Colonic mucosa (tissue), 4 donors: ENCODE measurements around the gene CTNNBIP1. TPM values are rescaled to one million over a fixed set of nuclear protein-coding genes. Genes with fewer than 3 reads are reported as not detected.

ENCODE experiments used
- DNase-seq: peaks from one replicate; pipeline ENCODE4 v3.0.0-alpha.2; 2020
- H3K27ac ChIP-seq: fragments of 200-600 bp; one replicate; pipeline ENCODE4 v1.8.0; 2021
- H3K27me3 ChIP-seq: fragments of 200-600 bp; one replicate; pipeline ENCODE4 v1.8.0; 2021
- H3K36me3 ChIP-seq: fragments of 200-600 bp; one replicate; pipeline ENCODE4 v1.8.0; 2021
- H3K4me1 ChIP-seq: fragments of 200-600 bp; one replicate; pipeline ENCODE4 v1.8.0; 2021; ENCODE audit warnings: mild to moderate bottlenecking
- H3K4me3 ChIP-seq: fragments of 200-600 bp; one replicate; pipeline ENCODE4 v1.8.0; 2021
- H3K9ac ChIP-seq, 2 donors: one replicate each; pipeline ENCODE4 v1.7.0; 2013; ENCODE audit warnings: control low read depth in 2 of 2, low read depth in 2 of 2, low read length in 2 of 2
- H3K9me3 ChIP-seq: fragments of 200-600 bp; one replicate; pipeline ENCODE4 v1.8.0; 2021
- CTCF ChIP-seq: fragments of 200-600 bp; IDR thresholded peaks from one replicate; pipeline ENCODE4 v1.8.0; 2022; ENCODE audit warnings: antibody characterized with exemption, mild to moderate bottlenecking
- intact Hi-C: fragments of 100-400 bp; cut with DNase I; formaldehyde crosslinking; loops from one replicate; pipeline ENCODE4 v1.14.1; 2022
- total RNA-seq, 2 donors: library from RNA; stranded (reverse); fragmentation: NEBNext Ultra II Directional in 1 of 2; extraction: Animal tissue kit (Norgen Biotek cat#: 25700) in 1 of 2; gene quantifications; one replicate each; pipeline ENCODE4 v1.2.1, GENCODE V29; 2021
- donor health status: healthy.
- donor health status: DM: no; HTN: no; CAD: no.
- donor health status: DM: no; HTN: no; CAD: no.

The CTNNBIP1 gene
- total RNA-seq, 2 donors from 2014 or later: 28.1 to 30.1 TPM

- H3K4me1 ChIP-seq: no peaks in the 10 kb centered on the region
- no peaks in the 10 kb centered on the region for H3K27me3 ChIP-seq
- H3K27ac ChIP-seq: no peak overlapping the region
- DNase-seq: no peak
- TF ChIP-seq CTCF: no peak
- intact Hi-C loops: loop anchor here (10.0 kb wide), 1 partner anchor 283 kb away; no protein-coding TSS in a partner anchor
- no peaks in the 10 kb centered on the region for H3K36me3 ChIP-seq
- H3K9ac ChIP-seq: no peak overlapping the region
- H3K4me3 ChIP-seq: no peak overlapping the region
- no peaks in the 10 kb centered on the region for H3K9me3 ChIP-seq
Measured at GRCh38 chr1:9871707-9872425, 38.2 kb downstream of the CTNNBIP1 start.

GRCh38 chr1:9871021-9871420, 39.0 kb downstream of the CTNNBIP1 start:
- no peak for DNase-seq
- Histone ChIP-seq H3K9me3 (no peaks in the 10 kb centered on the region), H3K27ac (no peak overlapping the region), H3K36me3 (no peaks in the 10 kb centered on the region), H3K4me1 (no peaks in the 10 kb centered on the region), H3K9ac (no peak overlapping the region), H3K27me3 (no peaks in the 10 kb centered on the region), H3K4me3 (no peak overlapping the region)
- no peak for TF ChIP-seq CTCF
- intact Hi-C loops: loop anchor here (10.0 kb wide), 1 partner anchor 284 kb away; no protein-coding TSS in a partner anchor

- H3K4me1 ChIP-seq: no peaks in the 10 kb centered on the region
- no peaks in the 10 kb centered on the region for H3K27me3 ChIP-seq
- no peak overlapping the region for H3K9ac ChIP-seq
- no peaks in the 10 kb centered on the region for H3K36me3 ChIP-seq
- no peak overlapping the region for H3K27ac ChIP-seq
- H3K4me3 ChIP-seq: no peak overlapping the region
- intact Hi-C loops: loop anchor here (10.0 kb wide), 1 partner anchor 284 kb away; no protein-coding TSS in a partner anchor
- no peaks in the 10 kb centered on the region for H3K9me3 ChIP-seq
- DNase-seq: no peak
- TF ChIP-seq CTCF: no peak
Measured at GRCh38 chr1:9870572-9870971, 39.5 kb downstream of the CTNNBIP1 start.

- Histone ChIP-seq H3K27me3 (no peaks in the 10 kb centered on the region), H3K4me1 (no peaks in the 10 kb centered on the region), H3K9me3 (no peaks in the 10 kb centered on the region), H3K27ac (no peak overlapping the region), H3K4me3 (no peak overlapping the region), H3K9ac (no peak overlapping the region), H3K36me3 (no peaks in the 10 kb centered on the region)
- no peak for TF ChIP-seq CTCF
- no peak for DNase-seq
- intact Hi-C loops: loop anchor here (5.0 to 10.0 kb wide), 2 partner anchors 148 to 285 kb away; no protein-coding TSS in a partner anchor
Measured at GRCh38 chr1:9869831-9870251, 40.2 kb downstream of the CTNNBIP1 start.

- Histone ChIP-seq H3K27ac (no peak overlapping the region), H3K4me1 (no peaks in the 10 kb centered on the region), H3K36me3 (no peaks in the 10 kb centered on the region), H3K4me3 (no peak overlapping the region), H3K9ac (no peak overlapping the region), H3K27me3 (no peaks in the 10 kb centered on the region), H3K9me3 (no peaks in the 10 kb centered on the region)
- intact Hi-C loops: loop anchor here (5.0 kb wide), 1 partner anchor 146 kb away; no protein-coding TSS in a partner anchor
- no peak for DNase-seq
- TF ChIP-seq CTCF: no peak
Measured at GRCh38 chr1:9868244-9868590, 41.9 kb downstream of the CTNNBIP1 start.
